WTC11 (cell line): ENCODE data around the gene CS. TPM values are rescaled to one million over a fixed set of nuclear protein-coding genes. Genes with fewer than 3 reads are reported as not detected.

ENCODE experiments used
- ATAC-seq: fragments of 200-7000 bp; cut with Tn5 transposase; 2 replicates; pipeline ENCODE4 v1.10.0; 2021; ENCODE audit warnings: mild to moderate bottlenecking, moderate library complexity
- CTCF ChIA-PET: fragments of 300-600 bp; sonication (Branson Sonifier 250); formaldehyde crosslinking; loops from one replicate; lab custom pipeline; 2021; ENCODE audit warnings: antibody characterized with exemption; lab: Charles Lee
- POLR2A ChIA-PET: fragments of 350-600 bp; sonication (Branson Sonifier 250); formaldehyde crosslinking; loops from one replicate; lab custom pipeline; 2021; ENCODE audit warnings: antibody characterized with exemption; lab: Charles Lee
- DNase-seq: peaks from one replicate; pipeline ENCODE4 v3.0.0; 2021; ENCODE audit warnings: low spot score
- H3K27ac Mint-ChIP-seq: 2 replicates; pipeline ENCODE4 v1.8.0; 2021; ENCODE audit warnings: mixed read lengths
- H3K27me3 Mint-ChIP-seq: 2 replicates; pipeline ENCODE4 v1.8.0; 2021; ENCODE audit warnings: low read depth, mild to moderate bottlenecking, moderate library complexity, mixed read lengths
- H3K36me3 Mint-ChIP-seq: 2 replicates; pipeline ENCODE4 v1.8.0; 2021; ENCODE audit warnings: mixed read lengths
- H3K4me1 Mint-ChIP-seq: 2 replicates; pipeline ENCODE4 v1.8.0; 2022; ENCODE audit warnings: mixed read lengths
- H3K4me3 Mint-ChIP-seq: 2 replicates; pipeline ENCODE4 v1.8.0; 2021; ENCODE audit warnings: mild to moderate bottlenecking, moderate library complexity, mixed read lengths
- H3K9me3 Mint-ChIP-seq: 2 replicates; pipeline ENCODE4 v1.8.0; 2021; ENCODE audit warnings: mixed read lengths
- ATF1 ChIP-seq: sonication (generic); formaldehyde crosslinking; IDR thresholded peaks from 2 replicates; pipeline ENCODE4 v1.8.1; 2023; ENCODE audit warnings: mild to moderate bottlenecking, moderate library complexity, missing genetic modification reagents
- CREB1 ChIP-seq: sonication (generic); formaldehyde crosslinking; IDR thresholded peaks from 2 replicates; pipeline ENCODE4 v1.8.0; 2023; ENCODE audit warnings: mild to moderate bottlenecking, missing genetic modification reagents
- CREM ChIP-seq: sonication (generic); formaldehyde crosslinking; IDR thresholded peaks from 2 replicates; pipeline ENCODE4 v1.8.1; 2022; ENCODE audit warnings: mild to moderate bottlenecking, missing genetic modification reagents, moderate library complexity
- ELF4 ChIP-seq: sonication (generic); formaldehyde crosslinking; IDR thresholded peaks from 2 replicates; pipeline ENCODE4 v1.8.1; 2022; ENCODE audit warnings: low read depth, mild to moderate bottlenecking, moderate library complexity, missing genetic modification reagents
- EMX1 ChIP-seq: fragments of 250-450 bp; sonication (Bioruptor Pico); IDR thresholded peaks from 2 replicates; pipeline ENCODE4 v1.8.0; 2021; ENCODE audit warnings: mild to moderate bottlenecking
- ETV6 ChIP-seq: sonication (generic); formaldehyde crosslinking; IDR thresholded peaks from 2 replicates; pipeline ENCODE4 v1.8.1; 2022; ENCODE audit warnings: mild to moderate bottlenecking, missing genetic modification reagents
- HMGA2 ChIP-seq: fragments of 250-450 bp; sonication (Bioruptor Pico); IDR thresholded peaks from 2 replicates; pipeline ENCODE4 v1.4.0; 2021; ENCODE audit warnings: mild to moderate bottlenecking, moderate library complexity
- JUN ChIP-seq: sonication (generic); formaldehyde crosslinking; IDR thresholded peaks from 2 replicates; pipeline ENCODE4 v1.8.0; 2023; ENCODE audit warnings: mild to moderate bottlenecking, missing genetic modification reagents
- NFATC4 ChIP-seq: fragments of 250-450 bp; sonication (Bioruptor Pico); IDR thresholded peaks from 2 replicates; pipeline ENCODE4 v1.9.0; 2021; ENCODE audit warnings: mild to moderate bottlenecking
- SP1 ChIP-seq: sonication (generic); formaldehyde crosslinking; conservative IDR thresholded peaks from 2 replicates; pipeline ENCODE4 v1.8.1; 2022; ENCODE audit warnings: missing genetic modification reagents
- TEAD1 ChIP-seq: sonication (generic); formaldehyde crosslinking; IDR thresholded peaks from 2 replicates; pipeline ENCODE4 v1.8.0; 2022; ENCODE audit warnings: mild to moderate bottlenecking, missing genetic modification reagents
- total RNA-seq: library from RNA; stranded (reverse); gene quantifications from 3 replicates; pipeline ENCODE4 v1.2.3, GENCODE V29; 2021
- TF ChIP-seq, protein P1 (sequence below): fragments of 200-600 bp; IDR thresholded peaks from 2 replicates; pipeline ENCODE4 v1.8.0; 2022; ENCODE audit warnings: antibody characterized with exemption
- TF ChIP-seq, protein P2 (sequence below): sonication (generic); formaldehyde crosslinking; IDR thresholded peaks from 2 replicates; pipeline ENCODE4 v1.8.0; 2022; ENCODE audit warnings: mild to moderate bottlenecking, missing genetic modification reagents
- TF ChIP-seq, protein P3 (sequence below): sonication (generic); formaldehyde crosslinking; IDR thresholded peaks from 2 replicates; pipeline ENCODE4 v1.8.0; 2022; ENCODE audit warnings: mild to moderate bottlenecking, missing genetic modification reagents
- TF ChIP-seq, protein P4 (sequence below): sonication (generic); formaldehyde crosslinking; IDR thresholded peaks from 2 replicates; pipeline ENCODE4 v1.8.0; 2023; ENCODE audit warnings: missing genetic modification reagents, mild to moderate bottlenecking, borderline replicate concordance
- TF ChIP-seq, protein P5 (sequence below): sonication (generic); formaldehyde crosslinking; IDR thresholded peaks from 2 replicates; pipeline ENCODE4 v1.8.0; 2022; ENCODE audit warnings: mild to moderate bottlenecking, missing genetic modification reagents
- TF ChIP-seq, protein P6 (sequence below): sonication (generic); formaldehyde crosslinking; IDR thresholded peaks from 2 replicates; pipeline ENCODE4 v1.8.1; 2022; ENCODE audit warnings: mild to moderate bottlenecking, moderate library complexity, missing genetic modification reagents
- TF ChIP-seq, protein P7 (sequence below): sonication (generic); formaldehyde crosslinking; IDR thresholded peaks from 2 replicates; pipeline ENCODE4 v1.8.1; 2022; ENCODE audit warnings: low read depth, missing genetic modification reagents, borderline replicate concordance

Gene CS
- total RNA-seq, 1 experiment from 2014 or later, result 275 TPM

DNA sequence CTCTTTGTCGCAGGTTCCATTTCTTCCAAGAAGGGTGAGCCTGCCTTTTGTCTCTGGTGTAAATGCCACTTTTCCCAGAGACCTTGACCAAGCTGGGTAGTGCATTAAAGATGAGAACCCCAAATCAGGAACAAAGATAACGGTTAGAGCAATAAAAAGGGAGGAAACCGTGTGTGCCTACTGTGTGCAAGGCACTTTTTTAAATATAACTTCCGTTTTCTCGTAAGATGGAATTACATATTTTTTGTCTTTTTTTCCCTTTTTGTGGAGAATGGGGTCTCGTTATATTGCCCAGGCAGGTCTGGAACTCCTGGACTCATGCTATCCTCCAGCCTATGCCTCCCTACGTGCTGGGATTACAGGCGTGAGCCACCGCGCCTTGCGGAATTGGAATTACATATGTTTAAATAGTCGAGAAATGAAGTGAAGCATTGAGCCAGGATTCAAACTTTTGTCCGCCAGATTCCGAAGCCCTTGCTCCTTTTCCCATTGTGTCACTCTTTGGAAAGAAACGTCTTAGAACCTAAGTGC lies 76.5 kb downstream of the CS start (continued):
- TF ChIP-seq EMX1 (CRISPR knock-in tag), result no peak
- no peak for TF ChIP-seq ATF1 (CRISPR knock-in tag)
- no peak for TF ChIP-seq JUN (CRISPR knock-in tag)
- TF ChIP-seq, protein P1, sequence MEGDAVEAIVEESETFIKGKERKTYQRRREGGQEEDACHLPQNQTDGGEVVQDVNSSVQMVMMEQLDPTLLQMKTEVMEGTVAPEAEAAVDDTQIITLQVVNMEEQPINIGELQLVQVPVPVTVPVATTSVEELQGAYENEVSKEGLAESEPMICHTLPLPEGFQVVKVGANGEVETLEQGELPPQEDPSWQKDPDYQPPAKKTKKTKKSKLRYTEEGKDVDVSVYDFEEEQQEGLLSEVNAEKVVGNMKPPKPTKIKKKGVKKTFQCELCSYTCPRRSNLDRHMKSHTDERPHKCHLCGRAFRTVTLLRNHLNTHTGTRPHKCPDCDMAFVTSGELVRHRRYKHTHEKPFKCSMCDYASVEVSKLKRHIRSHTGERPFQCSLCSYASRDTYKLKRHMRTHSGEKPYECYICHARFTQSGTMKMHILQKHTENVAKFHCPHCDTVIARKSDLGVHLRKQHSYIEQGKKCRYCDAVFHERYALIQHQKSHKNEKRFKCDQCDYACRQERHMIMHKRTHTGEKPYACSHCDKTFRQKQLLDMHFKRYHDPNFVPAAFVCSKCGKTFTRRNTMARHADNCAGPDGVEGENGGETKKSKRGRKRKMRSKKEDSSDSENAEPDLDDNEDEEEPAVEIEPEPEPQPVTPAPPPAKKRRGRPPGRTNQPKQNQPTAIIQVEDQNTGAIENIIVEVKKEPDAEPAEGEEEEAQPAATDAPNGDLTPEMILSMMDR, result no peak

DNA sequence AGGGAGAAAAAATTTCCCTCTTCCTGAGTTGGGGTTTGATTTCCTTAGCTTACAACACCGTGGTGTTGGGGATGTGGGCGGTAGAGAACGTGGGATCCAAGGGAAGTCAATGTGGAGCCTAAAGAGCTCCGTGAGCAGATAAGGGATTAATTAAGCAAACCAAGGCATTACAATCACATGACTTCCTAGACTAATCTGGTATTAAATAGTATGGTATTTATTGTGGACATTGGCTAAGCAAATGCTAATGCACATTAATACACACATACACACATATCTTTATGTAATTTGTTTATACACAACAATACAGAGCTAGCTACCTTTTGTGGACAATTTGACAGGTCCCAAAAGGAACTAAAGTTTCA lies 77.6 kb downstream of the CS start:
- TF ChIP-seq NFATC4 (CRISPR knock-in tag), result no peak
- TF ChIP-seq, protein P2, sequence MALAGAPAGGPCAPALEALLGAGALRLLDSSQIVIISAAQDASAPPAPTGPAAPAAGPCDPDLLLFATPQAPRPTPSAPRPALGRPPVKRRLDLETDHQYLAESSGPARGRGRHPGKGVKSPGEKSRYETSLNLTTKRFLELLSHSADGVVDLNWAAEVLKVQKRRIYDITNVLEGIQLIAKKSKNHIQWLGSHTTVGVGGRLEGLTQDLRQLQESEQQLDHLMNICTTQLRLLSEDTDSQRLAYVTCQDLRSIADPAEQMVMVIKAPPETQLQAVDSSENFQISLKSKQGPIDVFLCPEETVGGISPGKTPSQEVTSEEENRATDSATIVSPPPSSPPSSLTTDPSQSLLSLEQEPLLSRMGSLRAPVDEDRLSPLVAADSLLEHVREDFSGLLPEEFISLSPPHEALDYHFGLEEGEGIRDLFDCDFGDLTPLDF (CRISPR knock-in tag), result 0 out of 2 replicates have a peak, but pooled peaks have one; percentile 15
- 0 out of 2 replicates have a peak, but pooled peaks have one; percentile 1 for TF ChIP-seq CREM
- POLR2A ChIA-PET, result interaction anchor here (0.6 to 2.6 kb wide), 24 partner anchors 8 to 484 kb away, joined by 3 to 33 read pairs (median 6); partner anchors contain the start of genes ANKRD52, ATP5F1B, CNPY2 and COQ10A
- Mint-ChIP-seq H3K4me1 (peaks cover 33% of the 10 kb centered on the region), H3K9me3 (no peaks in the 10 kb centered on the region), H3K36me3 (peaks cover 11% of the 10 kb centered on the region), H3K27ac (peak overlapping the region; percentile 100), H3K27me3 (no peaks in the 10 kb centered on the region), H3K4me3 (peak overlapping the region; percentile 98)
- DNase-seq (no peak), ATAC-seq (no peak)
- CTCF ChIA-PET, result interaction anchor here (0.6 to 3.6 kb wide), 26 partner anchors 8 to 484 kb away, joined by 3 to 102 read pairs (median 6); partner anchors contain the start of genes ANKRD52, COQ10A, ESYT1 and PA2G4

DNA sequence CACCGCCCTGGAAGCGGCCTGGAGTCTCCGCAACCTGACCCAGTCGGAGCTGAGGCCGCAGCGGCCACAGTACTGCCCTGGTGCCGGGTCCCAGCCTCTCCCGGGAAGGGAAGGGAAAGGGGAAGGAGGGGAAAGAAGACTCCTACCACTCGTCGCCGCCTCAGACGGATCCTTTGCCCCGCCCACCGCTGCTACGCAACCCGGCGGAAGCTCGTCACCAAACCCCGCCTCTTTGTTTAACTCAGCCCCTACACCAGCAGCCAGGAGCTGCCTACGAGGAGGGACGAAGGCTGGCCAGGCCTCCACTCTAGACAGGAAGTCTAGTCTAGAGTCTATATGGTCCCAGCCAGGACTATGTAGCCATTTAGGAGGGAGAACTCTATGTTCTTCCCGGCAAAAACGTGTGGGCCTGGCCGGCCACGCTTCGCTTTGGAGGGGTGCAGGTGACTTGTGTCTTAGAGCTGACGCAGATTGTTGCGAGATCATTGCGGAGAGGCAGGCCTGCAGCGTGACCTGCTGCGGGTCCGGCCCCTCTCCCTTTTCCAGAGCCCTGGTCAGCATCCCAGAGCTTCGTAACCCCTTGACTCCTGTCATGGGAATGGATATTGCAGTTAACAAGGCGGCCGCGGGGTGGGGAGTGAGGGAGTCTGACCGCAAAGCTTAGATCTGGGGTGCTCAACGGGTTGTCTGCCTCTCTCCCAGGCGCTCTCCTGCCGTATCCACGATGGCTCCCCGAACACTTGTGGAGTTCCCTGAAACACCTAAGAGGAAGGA lies 78.2 kb downstream of the CS start, which contains the start of gene RNF41:
Gene RNF41, minus strand, starts transcription at position 166 of the 774 bp plus-strand sequence. CDS start 7,875 bp downstream, outside the sequence.
- peak within 1 kb of the TSS; percentile 98 for H3K4me3 Mint-ChIP-seq
- H3K9me3 Mint-ChIP-seq, result no peaks in the 10 kb centered on the region
- H3K4me1 Mint-ChIP-seq, result peaks cover 33% of the 10 kb centered on the region
- no peaks in the 10 kb centered on the region for H3K27me3 Mint-ChIP-seq
- peak within 1 kb of the TSS; percentile 100 for H3K27ac Mint-ChIP-seq
- ATAC-seq (peak; percentile 75), DNase-seq (peak; percentile 97)
- POLR2A ChIA-PET, result interaction anchor here (0.5 to 2.6 kb wide), 39 partner anchors 9 to 1284 kb away, joined by 3 to 33 read pairs (median 5); partner anchors contain the start of genes ANKRD52, ATP5F1B, CNPY2 and COQ10A
- CTCF ChIA-PET, result interaction anchor here (0.6 to 3.6 kb wide), 39 partner anchors 9 to 483 kb away, joined by 3 to 102 read pairs (median 5); partner anchors contain the start of genes ANKRD52, CNPY2, COQ10A and ERBB3
- peaks cover 15% of the 10 kb centered on the region for H3K36me3 Mint-ChIP-seq
- TF ChIP-seq, protein P3, sequence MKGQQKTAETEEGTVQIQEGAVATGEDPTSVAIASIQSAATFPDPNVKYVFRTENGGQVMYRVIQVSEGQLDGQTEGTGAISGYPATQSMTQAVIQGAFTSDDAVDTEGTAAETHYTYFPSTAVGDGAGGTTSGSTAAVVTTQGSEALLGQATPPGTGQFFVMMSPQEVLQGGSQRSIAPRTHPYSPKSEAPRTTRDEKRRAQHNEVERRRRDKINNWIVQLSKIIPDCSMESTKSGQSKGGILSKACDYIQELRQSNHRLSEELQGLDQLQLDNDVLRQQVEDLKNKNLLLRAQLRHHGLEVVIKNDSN (CRISPR knock-in tag), result peak; percentile 34; the same call in 1 of the 2 replicates
- no peak for TF ChIP-seq EMX1 (CRISPR knock-in tag)
- TF ChIP-seq TEAD1 (CRISPR knock-in tag), result peak; percentile 67; the same call in 1 of the 2 replicates
- TF ChIP-seq, protein P4, sequence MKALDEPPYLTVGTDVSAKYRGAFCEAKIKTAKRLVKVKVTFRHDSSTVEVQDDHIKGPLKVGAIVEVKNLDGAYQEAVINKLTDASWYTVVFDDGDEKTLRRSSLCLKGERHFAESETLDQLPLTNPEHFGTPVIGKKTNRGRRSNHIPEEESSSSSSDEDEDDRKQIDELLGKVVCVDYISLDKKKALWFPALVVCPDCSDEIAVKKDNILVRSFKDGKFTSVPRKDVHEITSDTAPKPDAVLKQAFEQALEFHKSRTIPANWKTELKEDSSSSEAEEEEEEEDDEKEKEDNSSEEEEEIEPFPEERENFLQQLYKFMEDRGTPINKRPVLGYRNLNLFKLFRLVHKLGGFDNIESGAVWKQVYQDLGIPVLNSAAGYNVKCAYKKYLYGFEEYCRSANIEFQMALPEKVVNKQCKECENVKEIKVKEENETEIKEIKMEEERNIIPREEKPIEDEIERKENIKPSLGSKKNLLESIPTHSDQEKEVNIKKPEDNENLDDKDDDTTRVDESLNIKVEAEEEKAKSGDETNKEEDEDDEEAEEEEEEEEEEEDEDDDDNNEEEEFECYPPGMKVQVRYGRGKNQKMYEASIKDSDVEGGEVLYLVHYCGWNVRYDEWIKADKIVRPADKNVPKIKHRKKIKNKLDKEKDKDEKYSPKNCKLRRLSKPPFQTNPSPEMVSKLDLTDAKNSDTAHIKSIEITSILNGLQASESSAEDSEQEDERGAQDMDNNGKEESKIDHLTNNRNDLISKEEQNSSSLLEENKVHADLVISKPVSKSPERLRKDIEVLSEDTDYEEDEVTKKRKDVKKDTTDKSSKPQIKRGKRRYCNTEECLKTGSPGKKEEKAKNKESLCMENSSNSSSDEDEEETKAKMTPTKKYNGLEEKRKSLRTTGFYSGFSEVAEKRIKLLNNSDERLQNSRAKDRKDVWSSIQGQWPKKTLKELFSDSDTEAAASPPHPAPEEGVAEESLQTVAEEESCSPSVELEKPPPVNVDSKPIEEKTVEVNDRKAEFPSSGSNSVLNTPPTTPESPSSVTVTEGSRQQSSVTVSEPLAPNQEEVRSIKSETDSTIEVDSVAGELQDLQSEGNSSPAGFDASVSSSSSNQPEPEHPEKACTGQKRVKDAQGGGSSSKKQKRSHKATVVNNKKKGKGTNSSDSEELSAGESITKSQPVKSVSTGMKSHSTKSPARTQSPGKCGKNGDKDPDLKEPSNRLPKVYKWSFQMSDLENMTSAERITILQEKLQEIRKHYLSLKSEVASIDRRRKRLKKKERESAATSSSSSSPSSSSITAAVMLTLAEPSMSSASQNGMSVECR (CRISPR knock-in tag), result peak; percentile 76; the same call in 1 of the 2 replicates
- TF ChIP-seq, protein P5, sequence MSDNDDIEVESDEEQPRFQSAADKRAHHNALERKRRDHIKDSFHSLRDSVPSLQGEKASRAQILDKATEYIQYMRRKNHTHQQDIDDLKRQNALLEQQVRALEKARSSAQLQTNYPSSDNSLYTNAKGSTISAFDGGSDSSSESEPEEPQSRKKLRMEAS (CRISPR knock-in tag), result peak; percentile 65
- TF ChIP-seq ETV6 (CRISPR knock-in tag), result 0 out of 2 replicates have a peak, but pooled peaks have one; percentile 32
- peak; percentile 91; the same call in 1 of the 2 replicates for TF ChIP-seq SP1 (CRISPR knock-in tag)
- TF ChIP-seq, protein P6, sequence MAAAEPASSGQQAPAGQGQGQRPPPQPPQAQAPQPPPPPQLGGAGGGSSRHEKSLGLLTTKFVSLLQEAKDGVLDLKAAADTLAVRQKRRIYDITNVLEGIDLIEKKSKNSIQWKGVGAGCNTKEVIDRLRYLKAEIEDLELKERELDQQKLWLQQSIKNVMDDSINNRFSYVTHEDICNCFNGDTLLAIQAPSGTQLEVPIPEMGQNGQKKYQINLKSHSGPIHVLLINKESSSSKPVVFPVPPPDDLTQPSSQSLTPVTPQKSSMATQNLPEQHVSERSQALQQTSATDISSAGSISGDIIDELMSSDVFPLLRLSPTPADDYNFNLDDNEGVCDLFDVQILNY (CRISPR knock-in tag), result peak; percentile 66; the same call in 1 of the 2 replicates
- 0 out of 2 replicates have a peak, but pooled peaks have one; percentile 55 for TF ChIP-seq CREB1
- no peak for TF ChIP-seq HMGA2 (CRISPR knock-in tag)
- no peak for TF ChIP-seq ELF4
- TF ChIP-seq, protein P7, sequence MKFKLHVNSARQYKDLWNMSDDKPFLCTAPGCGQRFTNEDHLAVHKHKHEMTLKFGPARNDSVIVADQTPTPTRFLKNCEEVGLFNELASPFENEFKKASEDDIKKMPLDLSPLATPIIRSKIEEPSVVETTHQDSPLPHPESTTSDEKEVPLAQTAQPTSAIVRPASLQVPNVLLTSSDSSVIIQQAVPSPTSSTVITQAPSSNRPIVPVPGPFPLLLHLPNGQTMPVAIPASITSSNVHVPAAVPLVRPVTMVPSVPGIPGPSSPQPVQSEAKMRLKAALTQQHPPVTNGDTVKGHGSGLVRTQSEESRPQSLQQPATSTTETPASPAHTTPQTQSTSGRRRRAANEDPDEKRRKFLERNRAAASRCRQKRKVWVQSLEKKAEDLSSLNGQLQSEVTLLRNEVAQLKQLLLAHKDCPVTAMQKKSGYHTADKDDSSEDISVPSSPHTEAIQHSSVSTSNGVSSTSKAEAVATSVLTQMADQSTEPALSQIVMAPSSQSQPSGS (CRISPR knock-in tag), result no peak
